HG03354 (cell line): Measurements from ENCODE around the gene TFAP2E.

ENCODE experiments used
- ATAC-seq: cut with Tn5 transposase; IDR thresholded peaks from one replicate; pipeline ENCODE4 v1.9.1; 2021; ENCODE audit warnings: mild to moderate bottlenecking; ENCODE audit not compliant: unreplicated experiment, poor library complexity, severe bottlenecking

TFAP2E gene

GRCh38 chr1:35633547-35633946 is 60.4 kb downstream of the TFAP2E start:
- no peak for ATAC-seq

- ATAC-seq, result no peak
Measured at GRCh38 chr1:35637401-35637809, 64.3 kb downstream of the TFAP2E start.

DNA sequence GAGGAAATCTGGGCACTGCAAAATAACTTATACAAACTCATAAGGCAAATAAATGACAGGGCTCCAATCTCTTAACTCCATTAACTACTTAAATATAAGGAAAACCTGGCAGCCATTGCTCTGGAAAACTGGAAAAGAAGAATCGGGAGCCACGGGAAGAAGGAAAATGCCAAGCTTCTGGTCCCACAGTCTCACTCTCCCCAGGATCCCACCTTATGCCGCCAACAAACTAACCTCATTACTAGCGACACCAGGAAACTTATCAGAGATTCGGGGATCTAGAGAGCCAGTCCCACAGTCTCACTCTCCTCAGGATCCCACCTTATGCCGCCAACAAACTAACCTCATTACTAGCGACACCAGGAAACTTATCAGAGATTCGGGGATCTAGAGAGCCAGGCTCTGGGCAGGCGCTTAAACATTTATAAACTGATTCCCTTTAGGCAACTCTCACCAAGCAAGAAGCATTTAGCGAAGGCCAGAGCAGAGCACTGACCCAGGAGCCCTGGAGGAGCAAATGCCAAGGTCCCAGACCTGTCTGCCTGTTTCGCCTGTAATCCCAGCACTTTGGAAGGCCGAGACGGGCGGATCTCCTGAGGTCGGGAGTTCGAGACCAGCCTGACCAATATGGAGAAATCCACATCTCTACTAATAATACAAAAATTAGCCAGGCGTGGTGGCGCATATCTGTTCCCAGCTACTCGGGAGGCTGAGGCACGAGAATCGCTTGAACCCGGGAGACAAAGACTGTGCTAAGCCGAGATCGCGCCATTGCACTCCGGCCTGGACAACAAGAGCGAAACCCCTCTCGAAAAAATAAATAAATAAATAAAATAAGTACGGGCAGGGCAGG is 67.5 kb downstream of the TFAP2E start:
- ATAC-seq, result no peak

DNA sequence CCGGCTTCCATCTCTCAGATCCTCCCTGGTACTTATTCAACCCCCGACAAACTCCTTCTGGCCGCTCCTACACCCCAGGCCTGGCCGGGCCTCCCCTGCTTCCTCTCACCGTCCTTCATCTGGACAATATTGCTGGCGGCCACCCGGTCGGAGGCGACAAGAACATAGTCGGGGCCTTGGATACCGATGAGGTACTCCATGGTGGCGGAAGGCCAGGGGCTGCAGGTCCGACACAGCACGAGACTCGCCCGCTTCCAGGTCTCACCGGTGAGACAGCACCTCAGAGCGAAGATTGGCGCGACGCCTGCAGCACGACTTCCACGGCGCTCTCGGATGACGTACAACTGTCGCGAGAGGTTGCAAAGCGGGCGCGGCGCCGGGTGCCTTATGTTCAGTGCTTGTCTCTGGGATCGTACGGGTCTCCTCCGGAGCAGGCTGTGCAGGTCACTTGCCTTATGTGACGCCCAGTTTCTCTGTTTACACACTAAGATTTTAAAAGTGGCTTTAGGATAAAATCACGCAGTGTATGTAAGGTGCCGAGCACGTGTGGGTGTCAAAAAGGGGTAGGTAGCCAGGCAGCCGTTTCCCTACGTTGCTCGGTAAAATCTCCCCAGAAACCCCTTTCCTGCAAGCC is 68.2 kb downstream of the TFAP2E start, which contains the start of gene PSMB2:
TSS of gene PSMB2 (minus strand) at position 294 of the 634 bp plus-strand sequence. CDS start at position 200, 94 bp downstream.
- ATAC-seq, result peak; percentile 85

- no peak for ATAC-seq
Measured at GRCh38 chr1:35642471-35642955, 69.4 kb downstream of the TFAP2E start.

DNA sequence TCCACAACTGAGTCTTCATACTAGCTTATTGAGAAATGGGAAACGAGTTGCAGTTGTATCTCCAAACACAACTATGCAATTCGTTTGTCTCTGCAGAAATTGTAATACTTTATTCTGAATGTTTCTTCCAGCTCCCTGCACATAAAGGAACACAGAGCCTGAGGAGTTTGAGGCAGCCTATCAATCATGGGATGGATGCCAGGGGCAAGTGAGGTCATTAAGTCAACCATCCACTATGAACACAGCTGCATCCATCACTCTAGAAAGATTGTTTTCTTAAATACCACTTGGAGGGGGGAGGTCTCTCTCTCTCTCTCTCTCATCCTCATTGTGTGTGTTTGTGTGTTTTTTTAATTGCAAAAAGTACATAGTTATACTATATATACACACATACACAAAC is 71.1 kb downstream of the TFAP2E start:
- ATAC-seq, result no peak
